DND-41 (cell line): ENCODE measurements around the gene PICK1.

Experiments used
- ATAC-seq: fragments of 200-7000 bp; cut with Tn5 transposase; 3 replicates; pipeline ENCODE4 v1.9.1; 2021; ENCODE audit warnings: low read depth; ENCODE audit not compliant: insufficient read depth
- DNase-seq: peaks from one replicate; pipeline ENCODE4 v3.0.0-alpha.2; 2020
- H2AFZ ChIP-seq: 2 replicates; pipeline ENCODE4 v1.6.0; 2012; ENCODE audit warnings: low read depth, low read length
- H3K27ac ChIP-seq: 2 replicates; pipeline ENCODE4 v1.5.1; 2012; ENCODE audit warnings: low read length, inconsistent platforms
- H3K27me3 ChIP-seq: fragments of 200-600 bp; sonication (generic); 2 replicates; pipeline ENCODE4 v1.6.0; 2012; ENCODE audit warnings: low read length, mild to moderate bottlenecking, inconsistent platforms; ENCODE audit not compliant: insufficient read depth, poor library complexity
- H3K36me3 ChIP-seq: 2 replicates; pipeline ENCODE4 v1.5.1; 2012; ENCODE audit warnings: low read length, inconsistent platforms; ENCODE audit not compliant: insufficient read depth
- H3K4me1 ChIP-seq: 2 replicates; pipeline ENCODE4 v1.5.1; 2012; ENCODE audit warnings: mild to moderate bottlenecking, low read length; ENCODE audit not compliant: insufficient read depth
- H3K4me2 ChIP-seq: 2 replicates; pipeline ENCODE4 v1.6.0; 2012; ENCODE audit warnings: mild to moderate bottlenecking, moderate library complexity, low read length, inconsistent platforms; ENCODE audit not compliant: insufficient read depth
- H3K4me3 ChIP-seq, 2 experiments: fragments of 200-600 bp in 1 of 2; shearing (Covaris generic) in 1 of 2; 2 replicates each; pipeline ENCODE4 v1.5.1; 2012 to 2016; ENCODE audit warnings: inconsistent platforms in 2 of 2, low read length in 2 of 2, mild to moderate bottlenecking in 2 of 2, low read depth in 1 of 2, moderate library complexity in 1 of 2
- H3K79me2 ChIP-seq: 2 replicates; pipeline ENCODE4 v1.6.0; 2012; ENCODE audit warnings: low read length, inconsistent platforms; ENCODE audit not compliant: insufficient read depth
- H3K9ac ChIP-seq: 2 replicates; pipeline ENCODE4 v1.6.0; 2012; ENCODE audit warnings: low read depth, mild to moderate bottlenecking, inconsistent platforms, low read length, moderate library complexity
- H3K9me3 ChIP-seq: 2 replicates; pipeline ENCODE4 v1.5.1; 2012; ENCODE audit warnings: low read length, moderate library complexity, mild to moderate bottlenecking, inconsistent platforms; ENCODE audit not compliant: insufficient read depth, severe bottlenecking
- H4K20me1 ChIP-seq: 2 replicates; pipeline ENCODE4 v1.6.0; 2012; ENCODE audit warnings: low read length; ENCODE audit not compliant: insufficient read depth
- EZH2 ChIP-seq: IDR thresholded peaks from 3 replicates; pipeline ENCODE4 v1.6.1; 2012; ENCODE audit warnings: borderline replicate concordance, low read depth, mild to moderate bottlenecking, moderate library complexity, low read length, inconsistent platforms; ENCODE audit not compliant: severe bottlenecking
- TF ChIP-seq, protein P1 (sequence below): IDR thresholded peaks from 2 replicates; pipeline ENCODE4 v1.5.1; 2012; ENCODE audit warnings: borderline replicate concordance, low read length, moderate library complexity, mild to moderate bottlenecking; ENCODE audit not compliant: poor library complexity, severe bottlenecking; ENCODE audit errors: extremely low read depth

PICK1 gene

GRCh38 chr22:38068641-38069371 is 11.6 kb downstream of the PICK1 start:
- Histone ChIP-seq H3K79me2 (no peaks in the 10 kb centered on the region), H3K4me2 (no peak overlapping the region), H2AFZ (no peak overlapping the region), H3K4me3 (no peak overlapping the region), H3K27ac (no peak overlapping the region), H3K4me1 (no peaks in the 10 kb centered on the region), H4K20me1 (no peaks in the 10 kb centered on the region), H3K9me3 (no peaks in the 10 kb centered on the region), H3K36me3 (no peaks in the 10 kb centered on the region), H3K9ac (no peak overlapping the region), H3K27me3 (peaks cover 4% of the 10 kb centered on the region)
- no peak for DNase-seq
- no peak for TF ChIP-seq EZH2
- TF ChIP-seq, protein P1, sequence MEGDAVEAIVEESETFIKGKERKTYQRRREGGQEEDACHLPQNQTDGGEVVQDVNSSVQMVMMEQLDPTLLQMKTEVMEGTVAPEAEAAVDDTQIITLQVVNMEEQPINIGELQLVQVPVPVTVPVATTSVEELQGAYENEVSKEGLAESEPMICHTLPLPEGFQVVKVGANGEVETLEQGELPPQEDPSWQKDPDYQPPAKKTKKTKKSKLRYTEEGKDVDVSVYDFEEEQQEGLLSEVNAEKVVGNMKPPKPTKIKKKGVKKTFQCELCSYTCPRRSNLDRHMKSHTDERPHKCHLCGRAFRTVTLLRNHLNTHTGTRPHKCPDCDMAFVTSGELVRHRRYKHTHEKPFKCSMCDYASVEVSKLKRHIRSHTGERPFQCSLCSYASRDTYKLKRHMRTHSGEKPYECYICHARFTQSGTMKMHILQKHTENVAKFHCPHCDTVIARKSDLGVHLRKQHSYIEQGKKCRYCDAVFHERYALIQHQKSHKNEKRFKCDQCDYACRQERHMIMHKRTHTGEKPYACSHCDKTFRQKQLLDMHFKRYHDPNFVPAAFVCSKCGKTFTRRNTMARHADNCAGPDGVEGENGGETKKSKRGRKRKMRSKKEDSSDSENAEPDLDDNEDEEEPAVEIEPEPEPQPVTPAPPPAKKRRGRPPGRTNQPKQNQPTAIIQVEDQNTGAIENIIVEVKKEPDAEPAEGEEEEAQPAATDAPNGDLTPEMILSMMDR = no peak
- ATAC-seq = no peak

GRCh38 chr22:38069372-38070249 is 12.4 kb downstream of the PICK1 start:
- H3K27ac ChIP-seq = no peak overlapping the region
- ATAC-seq (peak; percentile 42; the same call in 2 of the 3 replicates), DNase-seq (peak; percentile 28)
- H3K4me3 ChIP-seq = no peak overlapping the region
- no peaks in the 10 kb centered on the region for H3K79me2 ChIP-seq
- H3K36me3 ChIP-seq = no peaks in the 10 kb centered on the region
- TF ChIP-seq, protein P1 = peak; percentile 53
- TF ChIP-seq EZH2 = no peak
- H3K4me1 ChIP-seq = no peaks in the 10 kb centered on the region
- H3K9ac ChIP-seq = no peak overlapping the region
- H2AFZ ChIP-seq = no peak overlapping the region
- no peak overlapping the region for H3K4me2 ChIP-seq
- peaks cover 4% of the 10 kb centered on the region for H3K27me3 ChIP-seq
- H4K20me1 ChIP-seq = no peaks in the 10 kb centered on the region
- no peaks in the 10 kb centered on the region for H3K9me3 ChIP-seq

- H3K79me2 ChIP-seq = no peaks in the 10 kb centered on the region
- TF ChIP-seq, protein P1 = no peak
- no peak for TF ChIP-seq EZH2
- H3K36me3 ChIP-seq = no peaks in the 10 kb centered on the region
- H3K27ac ChIP-seq = no peak overlapping the region
- no peak overlapping the region for H3K4me2 ChIP-seq
- DNase-seq (no peak), ATAC-seq (no peak)
- H2AFZ ChIP-seq = no peak overlapping the region
- peaks cover 4% of the 10 kb centered on the region for H3K27me3 ChIP-seq
- no peaks in the 10 kb centered on the region for H4K20me1 ChIP-seq
- H3K9me3 ChIP-seq = no peaks in the 10 kb centered on the region
- H3K4me3 ChIP-seq = no peak overlapping the region
- H3K4me1 ChIP-seq = no peaks in the 10 kb centered on the region
- H3K9ac ChIP-seq = no peak overlapping the region
These were observed 13.2 kb downstream of the PICK1 start for GRCh38 chr22:38070250-38070921.
